ENCODE measurements around the gene LBR. TPM values are rescaled to one million over a fixed set of nuclear protein-coding genes. Genes with fewer than 3 reads are reported as not detected.

Gene LBR
- total RNA-seq, 2 donors from 2014 or later = 18.2 to 21.1 TPM

- ATAC-seq = peak; percentile 95 to 97
- intact Hi-C loops (cut with DNase I) = no loop called here
- peak; percentile 91 for DNase-seq
Measured at GRCh38 chr1:225428068-225428880, 436 bp upstream of the LBR start.

- DNase-seq (peak; percentile 49), ATAC-seq (peak; percentile 15 to 39)
- intact Hi-C loops (cut with DNase I) = no loop called here
Measured at GRCh38 chr1:225426395-225427234, 1.2 kb downstream of the LBR start.

GRCh38 chr1:225425201-225425786 lies 2.5 kb downstream of the LBR start:
- no peak for ATAC-seq
- intact Hi-C loops (cut with DNase I) = no loop called here

GRCh38 chr1:225424562-225425200 lies 3.2 kb downstream of the LBR start:
- intact Hi-C loops (cut with DNase I) = no loop called here
- no peak for DNase-seq
- ATAC-seq = no peak

More at GRCh38 chr1:225425201-225425786, 2.5 kb downstream of the LBR start:
- DNase-seq = no peak

- ATAC-seq = no peak
- intact Hi-C loops (cut with DNase I) = no loop called here
- DNase-seq = no peak
Measured at GRCh38 chr1:225423518-225423855, 4.4 kb downstream of the LBR start.

- no peak for ATAC-seq
- DNase-seq = no peak
- intact Hi-C loops (cut with DNase I) = no loop called here
Measured at GRCh38 chr1:225422795-225423517, 4.9 kb downstream of the LBR start.

GRCh38 chr1:225422031-225422605 lies 5.7 kb downstream of the LBR start:
- intact Hi-C loops (cut with DNase I) = no loop called here
- no peak for ATAC-seq
- DNase-seq = no peak

GRCh38 chr1:225418598-225418997 lies 9.2 kb downstream of the LBR start:
- intact Hi-C loops (cut with DNase I) = no loop called here
- ATAC-seq = no peak
- no peak for DNase-seq

GRCh38 chr1:225418059-225418458 lies 9.8 kb downstream of the LBR start:
- intact Hi-C loops (cut with DNase I) = no loop called here
- ATAC-seq (no peak), DNase-seq (no peak)

GRCh38 chr1:225415967-225416745 lies 11.7 kb downstream of the LBR start:
- ATAC-seq = no peak
- no peak for DNase-seq
- intact Hi-C loops (cut with DNase I) = no loop called here

GRCh38 chr1:225415307-225415706 lies 12.5 kb downstream of the LBR start:
- DNase-seq (no peak), ATAC-seq (no peak)
- intact Hi-C loops (cut with DNase I) = no loop called here

GRCh38 chr1:225413708-225414375 lies 14.0 kb downstream of the LBR start:
- intact Hi-C loops (cut with DNase I) = no loop called here
- no peak for ATAC-seq

GRCh38 chr1:225412803-225413351 lies 15.0 kb downstream of the LBR start:
- intact Hi-C loops (cut with DNase I) = no loop called here
- no peak for DNase-seq
- no peak for ATAC-seq

More at GRCh38 chr1:225413708-225414375, 14.0 kb downstream of the LBR start:
- DNase-seq = no peak

- intact Hi-C loops (cut with DNase I) = no loop called here
- ATAC-seq (no peak), DNase-seq (no peak)
Measured at GRCh38 chr1:225412321-225412720, 15.5 kb downstream of the LBR start.

- DNase-seq = no peak
- ATAC-seq = no peak
- intact Hi-C loops (cut with DNase I) = no loop called here
Measured at GRCh38 chr1:225410036-225410435, 17.8 kb downstream of the LBR start.

- DNase-seq (no peak), ATAC-seq (no peak)
- intact Hi-C loops (cut with DNase I) = no loop called here
Measured at GRCh38 chr1:225409051-225409450, 18.8 kb downstream of the LBR start.

- DNase-seq (no peak), ATAC-seq (no peak)
- intact Hi-C loops (cut with DNase I) = no loop called here
Measured at GRCh38 chr1:225408249-225408648, 19.6 kb downstream of the LBR start.

Data from left cardiac atrium (tissue), 4 donors.